ENCODE measurements around the gene APOL1.

DNA sequence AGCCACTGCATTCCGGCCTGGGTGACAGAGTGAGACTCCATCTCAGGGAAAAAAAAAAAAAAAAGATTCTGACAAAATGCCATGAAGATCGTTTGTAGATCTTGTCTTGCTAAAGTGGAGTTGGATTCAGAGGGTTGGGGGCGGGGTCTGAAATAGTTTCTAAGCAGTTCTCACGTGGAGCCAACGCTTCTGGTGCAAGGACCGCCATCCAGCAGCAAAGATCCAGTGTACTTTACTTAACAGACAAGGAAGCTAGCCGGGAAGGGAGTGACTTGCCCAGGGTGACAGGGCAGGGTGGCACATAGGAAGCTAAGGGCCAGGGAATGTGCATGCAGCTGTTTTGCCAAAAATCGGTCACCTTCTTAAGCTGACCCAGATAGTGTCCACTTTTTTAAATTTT is 27.4 kb downstream of the APOL1 start:
- no peak for TF ChIP-seq ZNF24 (IDR thresholded peaks at IDR 0.05)
- no peak for TF ChIP-seq ZBTB1 (CRISPR knock-in tag; IDR thresholded peaks at IDR 0.05; ENCODE audit: borderline replicate concordance, low read depth)
- no peak for TF ChIP-seq COPS2 (conservative IDR thresholded peaks at IDR 0.05)
- TF ChIP-seq SMARCE1 (IDR thresholded peaks at IDR 0.05): no peak
- TF ChIP-seq RAD21 (CRISPR knock-in tag; conservative IDR thresholded peaks at IDR 0.05 in 1 of 2, IDR thresholded peaks at IDR 0.05 in 1 of 2): no peak
- TF ChIP-seq, protein P1, sequence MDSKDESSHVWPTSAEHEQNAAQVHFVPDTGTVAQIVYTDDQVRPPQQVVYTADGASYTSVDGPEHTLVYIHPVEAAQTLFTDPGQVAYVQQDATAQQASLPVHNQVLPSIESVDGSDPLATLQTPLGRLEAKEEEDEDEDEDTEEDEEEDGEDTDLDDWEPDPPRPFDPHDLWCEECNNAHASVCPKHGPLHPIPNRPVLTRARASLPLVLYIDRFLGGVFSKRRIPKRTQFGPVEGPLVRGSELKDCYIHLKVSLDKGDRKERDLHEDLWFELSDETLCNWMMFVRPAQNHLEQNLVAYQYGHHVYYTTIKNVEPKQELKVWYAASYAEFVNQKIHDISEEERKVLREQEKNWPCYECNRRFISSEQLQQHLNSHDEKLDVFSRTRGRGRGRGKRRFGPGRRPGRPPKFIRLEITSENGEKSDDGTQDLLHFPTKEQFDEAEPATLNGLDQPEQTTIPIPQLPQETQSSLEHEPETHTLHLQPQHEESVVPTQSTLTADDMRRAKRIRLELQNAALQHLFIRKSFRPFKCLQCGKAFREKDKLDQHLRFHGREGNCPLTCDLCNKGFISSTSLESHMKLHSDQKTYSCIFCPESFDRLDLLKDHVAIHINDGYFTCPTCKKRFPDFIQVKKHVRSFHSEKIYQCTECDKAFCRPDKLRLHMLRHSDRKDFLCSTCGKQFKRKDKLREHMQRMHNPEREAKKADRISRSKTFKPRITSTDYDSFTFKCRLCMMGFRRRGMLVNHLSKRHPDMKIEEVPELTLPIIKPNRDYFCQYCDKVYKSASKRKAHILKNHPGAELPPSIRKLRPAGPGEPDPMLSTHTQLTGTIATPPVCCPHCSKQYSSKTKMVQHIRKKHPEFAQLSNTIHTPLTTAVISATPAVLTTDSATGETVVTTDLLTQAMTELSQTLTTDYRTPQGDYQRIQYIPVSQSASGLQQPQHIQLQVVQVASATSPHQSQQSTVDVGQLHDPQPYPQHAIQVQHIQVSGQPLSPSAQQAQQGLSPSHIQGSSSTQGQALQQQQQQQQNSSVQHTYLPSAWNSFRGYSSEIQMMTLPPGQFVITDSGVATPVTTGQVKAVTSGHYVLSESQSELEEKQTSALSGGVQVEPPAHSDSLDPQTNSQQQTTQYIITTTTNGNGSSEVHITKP (IDR thresholded peaks at IDR 0.05; ENCODE audit: partially characterized antibody): no peak
- no peak for TF ChIP-seq EZH2 (IDR thresholded peaks at IDR 0.05; ENCODE audit: borderline replicate concordance, low read depth, low read length)
- no peak for TF ChIP-seq SREBF1 (IDR thresholded peaks at IDR 0.05; ENCODE audit: borderline replicate concordance, low read depth, low read length)
- no peak for TF ChIP-seq PHF8 (IDR thresholded peaks at IDR 0.05; ENCODE audit: borderline replicate concordance, low read length)
- TF ChIP-seq, protein P2, sequence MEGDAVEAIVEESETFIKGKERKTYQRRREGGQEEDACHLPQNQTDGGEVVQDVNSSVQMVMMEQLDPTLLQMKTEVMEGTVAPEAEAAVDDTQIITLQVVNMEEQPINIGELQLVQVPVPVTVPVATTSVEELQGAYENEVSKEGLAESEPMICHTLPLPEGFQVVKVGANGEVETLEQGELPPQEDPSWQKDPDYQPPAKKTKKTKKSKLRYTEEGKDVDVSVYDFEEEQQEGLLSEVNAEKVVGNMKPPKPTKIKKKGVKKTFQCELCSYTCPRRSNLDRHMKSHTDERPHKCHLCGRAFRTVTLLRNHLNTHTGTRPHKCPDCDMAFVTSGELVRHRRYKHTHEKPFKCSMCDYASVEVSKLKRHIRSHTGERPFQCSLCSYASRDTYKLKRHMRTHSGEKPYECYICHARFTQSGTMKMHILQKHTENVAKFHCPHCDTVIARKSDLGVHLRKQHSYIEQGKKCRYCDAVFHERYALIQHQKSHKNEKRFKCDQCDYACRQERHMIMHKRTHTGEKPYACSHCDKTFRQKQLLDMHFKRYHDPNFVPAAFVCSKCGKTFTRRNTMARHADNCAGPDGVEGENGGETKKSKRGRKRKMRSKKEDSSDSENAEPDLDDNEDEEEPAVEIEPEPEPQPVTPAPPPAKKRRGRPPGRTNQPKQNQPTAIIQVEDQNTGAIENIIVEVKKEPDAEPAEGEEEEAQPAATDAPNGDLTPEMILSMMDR (IDR thresholded peaks at IDR 0.05 in 2 of 3, conservative IDR thresholded peaks at IDR 0.05 in 1 of 3; ENCODE audit: insufficient read depth in 2 of 3, low read depth in 1 of 3, low read length in 3 of 3): no peak

All from K562 (cell line).